ENCODE data around the gene CDH16.
"Not testable (repeated sequence)": the region's sequence is repeated elsewhere in the genome, so short reads cannot be mapped to it uniquely, and the experiment has no call there.

CDH16 gene

DNA sequence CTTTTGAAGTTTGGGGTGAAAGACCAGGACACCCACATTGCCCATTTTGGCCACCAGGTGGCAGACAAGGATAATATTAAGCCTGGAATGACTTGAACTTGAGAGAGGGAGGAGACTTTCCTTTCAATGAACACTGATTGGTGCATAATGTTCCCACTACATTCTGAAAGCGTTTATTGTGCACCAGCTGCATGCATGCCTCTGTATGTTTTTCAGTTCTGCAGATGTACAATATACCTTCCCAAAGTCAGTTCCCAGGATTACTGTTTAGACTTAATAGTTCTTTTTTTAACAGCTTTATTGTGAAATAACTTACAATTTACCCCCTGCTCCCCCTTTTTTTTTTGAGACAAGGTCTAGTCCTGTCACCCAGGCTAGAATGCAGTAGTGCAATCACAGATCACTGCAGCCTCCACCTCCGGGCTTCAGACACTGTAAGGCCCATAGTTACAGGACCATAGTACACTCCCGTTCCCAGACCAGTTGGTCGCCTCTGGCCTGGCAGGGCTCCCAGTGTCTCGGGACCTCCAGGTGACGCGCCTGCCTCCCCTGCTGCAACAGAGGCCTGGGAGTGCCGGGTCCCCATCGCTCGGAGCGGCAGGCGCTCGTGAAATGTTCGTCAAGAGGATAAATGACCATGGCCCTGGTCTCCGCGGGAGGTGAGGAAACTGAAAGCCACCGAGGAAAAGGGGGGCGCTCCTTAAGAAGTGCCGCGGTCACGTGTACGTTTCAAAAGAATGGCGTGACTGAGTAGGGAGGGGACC, 28.8 kb upstream of the CDH16 start:
- peak; percentile 59 for DNase-seq (ENCODE audit: low read depth)

DNA sequence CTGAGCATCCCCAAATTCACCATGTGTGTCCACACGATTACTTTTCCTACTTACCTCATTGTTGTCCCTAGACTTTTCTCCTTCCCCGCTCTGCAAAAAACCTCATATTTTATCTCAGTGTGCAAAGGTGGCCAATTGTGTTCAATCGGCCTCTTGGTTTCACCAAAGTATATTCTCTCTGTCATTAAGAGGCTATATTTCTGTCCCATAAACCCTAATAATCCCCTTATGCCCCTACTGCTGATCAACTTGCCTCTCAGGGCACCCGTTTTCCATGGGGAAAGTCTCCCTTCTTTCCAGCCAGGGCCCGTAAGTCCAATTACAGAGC, 28.3 kb upstream of the CDH16 start:
- no peak for DNase-seq (ENCODE audit: low read depth)

DNA sequence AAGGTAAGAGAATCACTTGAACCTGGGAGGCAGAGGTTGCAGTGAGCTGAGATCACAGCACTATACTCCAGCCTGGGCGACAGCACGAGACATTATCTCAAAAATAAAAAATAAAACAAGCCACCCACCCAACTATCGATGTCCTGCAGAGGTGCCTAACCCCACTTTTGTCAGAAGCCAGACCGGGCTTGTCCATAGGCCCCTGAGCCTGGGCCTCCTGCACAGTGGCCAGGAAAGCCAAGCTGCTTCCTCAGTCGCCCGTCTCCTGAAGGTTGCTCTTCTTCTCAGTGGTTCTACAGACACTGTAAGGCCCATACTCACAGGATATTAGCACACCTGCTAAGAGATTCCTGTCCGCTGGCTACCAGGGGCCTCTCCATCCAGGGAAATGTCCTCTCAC, 27.9 kb upstream of the CDH16 start:
- DNase-seq (ENCODE audit: low read depth): no peak

DNA sequence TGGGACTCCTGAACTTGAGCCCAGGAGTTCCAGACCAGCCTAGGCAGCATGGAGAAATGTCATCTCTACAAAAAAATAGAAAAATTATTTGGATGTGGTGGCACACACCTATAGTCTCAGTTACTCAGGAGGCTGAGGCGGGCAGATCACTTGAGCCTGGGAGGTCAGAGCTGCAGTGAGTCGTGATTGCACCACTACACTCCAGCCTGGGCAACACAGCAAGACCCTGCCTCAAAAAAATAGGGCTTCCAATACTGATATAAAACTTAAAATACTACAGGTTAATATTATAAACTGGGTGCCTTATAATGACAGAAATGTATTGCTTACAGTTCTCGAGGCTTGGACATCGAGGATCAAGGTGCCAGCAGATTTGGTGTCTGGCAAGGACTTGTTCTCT, 27.3 kb upstream of the CDH16 start:
- DNase-seq (ENCODE audit: low read depth): no peak

DNA sequence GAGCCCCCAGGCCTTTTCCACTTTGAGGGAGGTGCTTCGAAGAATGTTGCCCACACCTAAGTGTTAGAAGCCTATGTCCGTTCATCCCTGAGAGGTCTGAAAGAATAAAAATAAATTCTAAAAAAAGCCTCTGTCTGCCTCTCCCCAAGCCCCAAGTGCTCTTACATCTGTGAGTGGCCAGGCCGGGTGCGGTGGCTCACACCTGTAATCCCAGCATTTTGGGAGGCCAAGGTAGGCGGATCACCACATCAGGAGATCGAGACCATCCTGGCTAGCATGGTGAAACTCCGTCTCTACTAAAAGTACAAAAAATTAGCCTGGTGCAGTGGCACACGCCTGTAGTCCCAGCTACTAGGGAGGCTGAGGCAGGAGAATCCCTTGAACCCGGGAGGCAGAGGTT, 26.3 kb upstream of the CDH16 start:
- DNase-seq (ENCODE audit: low read depth): not testable (repeated sequence)

DNA sequence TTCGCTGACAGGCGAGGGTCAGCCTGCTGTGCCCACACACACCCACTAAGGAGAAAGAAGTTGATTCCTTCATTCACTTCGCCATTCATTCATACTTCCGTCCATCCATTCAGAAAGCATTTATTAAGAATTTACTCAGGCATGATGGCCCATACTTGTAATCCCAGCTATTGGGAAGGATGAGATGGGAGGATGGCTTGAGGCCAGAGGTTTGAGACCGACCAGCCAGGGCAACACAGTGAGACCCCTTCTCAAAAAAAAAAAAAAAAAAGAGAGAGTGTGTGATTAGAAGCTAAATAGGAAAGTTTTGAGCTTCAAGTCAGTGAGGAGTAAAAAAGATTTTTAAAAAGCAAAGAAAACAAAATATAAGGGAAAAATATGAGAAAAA, 25.4 kb upstream of the CDH16 start:
- no peak for DNase-seq (ENCODE audit: low read depth)

DNA sequence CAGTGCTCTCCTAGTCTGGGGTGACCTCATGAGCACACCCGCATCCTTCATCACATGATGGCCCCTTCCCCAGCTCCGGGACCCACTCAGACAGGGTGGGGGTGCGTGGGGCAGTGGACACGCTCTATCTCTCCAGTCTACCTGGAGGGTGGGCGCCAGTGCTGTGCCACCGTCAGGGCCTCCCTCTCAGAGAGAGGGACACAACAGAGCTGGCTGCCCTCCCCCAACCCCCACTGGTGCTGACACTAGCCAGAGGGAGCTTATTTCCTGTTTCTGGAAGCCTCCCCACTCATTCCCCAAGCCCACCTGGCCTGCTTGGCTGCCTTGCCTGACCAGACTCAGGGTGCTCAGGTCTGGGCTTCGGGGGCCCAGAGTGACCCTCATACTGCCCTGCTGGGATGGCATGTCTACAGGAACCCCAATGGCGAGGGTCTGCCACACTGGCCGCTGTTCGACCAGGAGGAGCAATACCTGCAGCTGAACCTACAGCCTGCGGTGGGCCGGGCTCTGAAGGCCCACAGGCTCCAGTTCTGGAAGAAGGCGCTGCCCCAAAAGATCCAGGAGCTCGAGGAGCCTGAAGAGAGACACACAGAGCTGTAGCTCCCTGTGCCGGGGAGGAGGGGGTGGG, 24.9 kb upstream of the CDH16 start:
- DNase-seq (ENCODE audit: low read depth): no peak

DNA sequence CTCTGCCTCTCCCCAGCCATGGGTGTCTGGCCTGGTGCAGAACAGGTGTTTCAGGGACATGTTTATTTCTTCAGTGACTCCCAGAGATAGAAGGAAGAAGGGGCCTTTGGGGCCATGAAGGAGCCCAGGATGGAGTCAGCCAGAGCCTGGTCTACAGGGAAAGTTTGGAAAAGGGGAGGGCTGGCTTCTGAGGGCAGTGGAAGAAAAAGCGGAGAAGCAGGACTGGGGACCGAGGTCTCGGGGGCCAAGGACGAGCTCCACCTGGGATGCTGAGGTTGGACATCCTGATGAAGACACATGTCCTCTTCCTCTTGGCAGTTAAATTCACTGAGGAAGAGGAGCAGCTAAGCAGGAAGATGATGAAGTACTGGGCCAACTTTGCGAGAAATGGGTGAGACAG, 24.3 kb upstream of the CDH16 start:
- DNase-seq (ENCODE audit: low read depth): no peak

DNA sequence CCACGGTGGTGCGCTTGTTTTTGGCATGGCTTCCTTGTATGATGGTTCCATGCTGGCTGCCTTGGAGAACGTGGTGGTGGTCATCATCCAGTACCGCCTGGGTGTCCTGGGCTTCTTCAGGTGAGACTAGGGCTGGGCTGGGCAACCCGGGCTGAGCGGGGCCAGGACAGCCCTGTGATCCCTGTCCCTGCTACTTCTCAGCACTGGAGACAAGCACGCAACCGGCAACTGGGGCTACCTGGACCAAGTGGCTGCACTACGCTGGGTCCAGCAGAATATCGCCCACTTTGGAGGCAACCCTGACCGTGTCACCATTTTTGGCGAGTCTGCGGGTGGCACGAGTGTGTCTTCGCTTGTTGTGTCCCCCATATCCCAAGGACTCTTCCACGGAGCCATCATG, 21.6 kb upstream of the CDH16 start:
- no peak for DNase-seq (ENCODE audit: low read depth)

DNA sequence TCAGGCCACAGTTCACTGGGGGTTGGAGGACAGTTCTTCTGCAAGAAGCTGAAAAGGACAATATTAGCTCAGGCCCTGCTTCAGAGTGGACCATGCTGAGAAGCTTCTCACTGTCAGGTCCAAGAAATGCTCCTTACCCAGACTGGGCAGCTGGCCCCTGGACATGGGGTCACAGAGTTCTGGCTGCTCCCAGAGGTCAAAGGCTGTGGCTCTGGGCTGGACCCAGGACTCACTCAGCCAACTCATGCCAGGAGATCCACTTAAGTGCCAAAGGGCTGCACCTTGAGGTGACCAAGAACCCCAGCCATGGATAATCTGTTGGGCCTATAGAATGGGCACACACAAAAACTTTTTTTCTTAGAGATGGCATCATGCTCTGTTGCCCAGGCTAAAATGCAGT, 20.7 kb upstream of the CDH16 start:
- no peak for DNase-seq (ENCODE audit: low read depth)

DNA sequence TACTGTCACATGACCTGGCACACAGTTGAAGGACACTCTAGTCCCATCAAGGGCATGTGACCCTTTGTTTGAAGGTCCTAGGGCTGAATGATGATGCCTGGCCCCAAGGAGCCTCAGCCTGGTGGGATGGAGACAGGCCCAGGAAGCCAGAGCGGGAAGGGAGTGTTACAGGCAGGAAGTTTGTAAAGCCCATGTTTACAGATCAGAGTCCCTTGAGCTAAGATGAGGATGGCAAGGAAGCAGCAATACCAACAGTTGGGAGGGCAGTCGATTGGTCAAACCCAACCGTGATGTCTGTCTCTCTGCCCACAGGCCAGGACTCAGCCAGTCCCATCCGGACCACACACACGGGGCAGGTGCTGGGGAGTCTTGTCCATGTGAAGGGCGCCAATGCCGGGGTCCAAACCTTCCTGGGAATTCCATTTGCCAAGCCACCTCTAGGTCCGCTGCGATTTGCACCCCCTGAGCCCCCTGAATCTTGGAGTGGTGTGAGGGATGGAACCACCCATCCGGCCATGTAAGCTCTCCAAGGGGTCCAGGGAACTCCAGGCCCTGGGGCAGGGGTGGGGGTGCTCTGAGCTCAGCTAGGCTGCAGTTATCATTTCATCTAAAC, 19.1 kb upstream of the CDH16 start:
- DNase-seq (ENCODE audit: low read depth): no peak

DNA sequence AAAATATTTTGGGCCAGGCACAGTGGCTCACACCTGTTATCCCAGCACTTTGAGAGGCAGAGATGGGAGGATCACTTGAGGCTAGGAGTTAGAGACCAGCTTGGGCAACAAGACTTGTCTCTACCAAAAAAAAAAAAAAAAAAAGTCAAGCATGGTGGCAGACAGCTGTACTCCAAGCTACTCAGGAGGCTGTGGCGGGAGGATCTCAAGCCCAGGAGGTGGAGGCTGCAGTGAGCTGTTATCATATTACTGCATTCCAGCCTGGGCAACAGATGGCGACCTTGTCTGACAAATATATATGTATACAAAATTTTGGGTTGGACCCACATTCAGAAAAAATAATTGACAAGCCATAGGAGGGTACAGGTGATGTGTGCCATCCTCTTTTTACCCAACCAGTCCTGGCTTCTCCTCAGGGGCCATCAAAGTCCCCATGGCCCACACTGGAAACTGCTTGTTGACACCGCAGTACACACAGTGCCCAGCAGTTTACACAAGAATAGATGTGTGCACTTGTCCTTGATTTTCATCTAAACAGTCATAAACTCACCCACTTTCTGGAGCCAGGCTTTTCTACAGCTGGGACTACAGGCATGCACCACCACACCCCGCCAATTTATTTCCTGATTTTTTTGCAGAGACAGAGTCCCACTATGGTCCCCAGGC, 18.3 kb upstream of the CDH16 start:
- DNase-seq (ENCODE audit: low read depth): no peak

DNA sequence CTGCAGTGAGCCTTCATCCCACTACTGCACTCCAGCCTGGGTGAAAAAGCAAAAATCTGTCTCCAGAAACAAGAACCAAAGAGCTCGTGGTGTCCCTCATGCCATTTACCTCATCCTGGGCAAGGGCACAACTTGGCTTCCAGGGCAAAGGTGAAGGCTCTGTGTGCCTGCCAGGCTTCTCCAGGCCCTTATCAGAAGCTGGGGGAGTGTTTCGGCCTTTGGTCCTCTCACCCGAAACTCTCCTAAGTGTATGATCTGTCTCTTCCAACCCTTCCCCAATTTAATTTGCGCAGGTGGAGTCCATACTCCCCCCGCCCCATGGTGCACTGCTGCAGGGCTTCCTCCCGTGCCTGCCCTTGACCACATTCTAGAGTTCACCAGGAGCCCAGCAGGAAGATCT, 17.8 kb upstream of the CDH16 start:
- DNase-seq (ENCODE audit: low read depth): no peak

DNA sequence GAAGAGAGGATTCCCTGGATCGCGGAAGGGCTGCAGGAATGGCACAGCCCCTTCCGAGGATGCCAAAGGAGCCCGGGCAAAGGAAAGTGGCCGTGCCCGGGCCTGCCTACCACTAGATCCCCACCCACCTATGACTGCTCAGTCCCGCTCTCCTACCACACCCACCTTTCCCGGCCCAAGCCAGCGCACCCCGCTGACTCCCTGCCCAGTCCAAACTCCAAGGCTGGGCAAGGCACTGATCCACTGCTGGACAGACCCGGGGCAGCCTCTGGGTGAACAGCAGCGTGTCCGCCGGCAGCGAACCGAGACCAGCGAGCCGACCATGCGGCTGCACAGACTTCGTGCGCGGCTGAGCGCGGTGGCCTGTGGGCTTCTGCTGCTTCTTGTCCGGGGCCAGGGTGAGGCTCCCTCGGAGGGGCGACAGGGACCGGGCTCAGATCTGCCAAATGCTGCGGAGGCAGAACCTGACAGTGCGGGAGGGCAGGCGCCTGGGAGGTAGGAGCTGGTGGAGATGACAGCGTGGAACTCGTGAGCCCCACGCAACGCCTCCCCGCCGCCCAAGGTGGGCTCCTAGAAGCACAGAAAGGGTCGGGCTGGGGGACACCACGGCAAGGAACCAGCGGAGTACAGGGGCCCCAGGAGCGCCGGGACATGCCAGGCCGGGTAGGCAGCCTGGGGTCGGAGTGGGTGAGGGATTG, 16.8 kb upstream of the CDH16 start, which contains the start of gene CES2:
TSS of gene CES2 (plus strand) at position 203 of the 698 bp plus-strand sequence. CDS start at position 323, 120 bp downstream.
- DNase-seq (ENCODE audit: low read depth): no peak

DNA sequence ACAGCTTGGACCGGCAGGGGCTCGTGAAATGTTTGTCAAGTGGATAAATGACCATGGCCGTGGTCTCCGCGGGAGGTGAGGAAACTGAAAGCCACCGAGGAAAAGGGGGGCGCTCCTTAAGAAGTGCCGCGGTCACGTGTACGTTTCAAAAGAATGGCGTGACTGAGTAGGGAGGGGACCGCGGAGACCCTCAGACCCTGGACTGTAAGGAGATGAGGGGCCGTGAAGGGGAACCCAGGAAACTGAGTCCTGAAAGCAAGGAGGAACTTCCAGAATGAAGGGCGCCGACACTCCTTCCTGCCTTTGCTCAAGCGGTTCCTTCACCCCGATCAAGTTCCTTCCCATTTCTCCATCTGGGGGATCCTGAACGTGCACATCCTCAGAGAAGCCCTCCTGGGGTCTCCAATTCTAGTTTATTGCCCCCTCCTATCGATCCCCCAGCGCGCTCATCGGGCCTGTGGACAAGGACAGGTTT, 16.2 kb upstream of the CDH16 start:
- DNase-seq (ENCODE audit: low read depth): not testable (repeated sequence)

DNA sequence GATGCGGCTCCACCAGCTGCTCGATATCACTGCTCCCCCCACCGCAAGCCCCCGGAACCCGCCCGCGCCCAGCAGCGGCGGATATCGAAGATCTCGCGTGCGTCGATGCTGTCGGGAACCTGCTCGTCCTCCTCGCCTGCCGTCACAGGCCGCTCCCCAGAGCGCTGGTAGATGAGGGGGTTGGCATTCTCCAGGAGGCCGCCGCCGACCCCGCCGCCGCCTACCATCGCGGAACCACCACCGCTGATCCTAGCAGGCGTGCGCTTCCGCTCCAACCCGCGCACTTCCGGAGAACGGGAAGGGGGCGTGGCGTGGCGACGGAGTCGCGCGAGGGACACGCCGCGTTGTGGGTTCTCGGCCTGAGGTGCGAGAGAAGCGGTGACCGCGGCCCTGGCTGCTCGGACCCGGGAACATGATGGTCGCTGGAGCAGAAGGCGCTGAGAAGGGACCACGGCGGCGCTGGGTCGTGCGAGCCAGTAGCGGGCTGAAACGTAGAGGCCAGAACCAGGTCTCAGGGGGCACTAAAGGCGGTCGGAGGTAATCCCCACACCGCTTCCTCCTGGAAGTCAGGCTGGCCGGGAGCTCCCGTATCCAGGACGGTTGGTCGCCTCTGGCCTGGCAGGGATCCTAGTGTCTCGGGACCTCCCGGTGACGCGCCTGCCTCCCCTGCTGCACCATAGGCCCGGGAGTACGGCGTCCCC, 15.6 kb upstream of the CDH16 start, which contains the start of gene CIAO2B:
TSS of gene CIAO2B (minus strand) at position 265 of the 701 bp plus-strand sequence. CDS start at position 227, 38 bp downstream.
- peak; percentile 88 for DNase-seq (ENCODE audit: low read depth)

DNA sequence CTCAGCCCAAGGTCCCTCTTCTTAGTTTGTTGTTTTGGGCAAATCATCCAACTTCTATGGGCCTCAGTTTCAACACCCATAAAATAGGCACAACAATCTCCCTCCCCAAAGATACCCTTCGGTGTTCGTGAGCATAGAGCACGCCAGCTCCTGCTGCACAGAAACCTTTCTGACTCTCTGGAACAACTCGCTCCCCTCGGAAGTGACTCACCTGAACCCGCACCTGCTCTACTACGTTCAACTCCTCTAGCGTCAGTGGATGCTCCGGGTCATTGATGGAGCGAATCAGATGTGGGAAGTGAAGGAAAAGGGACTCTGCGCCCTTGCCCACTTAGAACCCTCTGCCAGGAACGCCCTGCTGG, 15.1 kb upstream of the CDH16 start:
- no peak for DNase-seq (ENCODE audit: low read depth)

DNA sequence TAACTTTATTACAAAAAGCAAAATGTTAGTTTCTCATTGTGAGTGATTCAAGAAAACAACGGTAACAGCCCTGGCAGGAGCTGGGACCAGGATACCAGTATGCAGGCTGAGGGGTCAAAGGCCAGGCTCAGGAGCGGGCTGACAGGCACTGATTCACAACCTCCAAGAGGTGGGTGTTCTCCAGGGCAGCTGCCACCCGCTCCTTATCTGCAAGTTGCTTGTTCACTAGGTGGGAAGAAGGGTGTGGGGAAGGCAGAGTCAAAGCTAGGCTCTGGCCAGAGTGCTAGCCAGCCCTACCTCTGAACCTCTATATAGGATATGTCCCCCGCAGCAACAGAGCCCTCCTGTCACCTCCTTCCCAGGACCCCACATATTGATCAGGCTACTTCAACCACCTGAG, 13.4 kb upstream of the CDH16 start:
- no peak for DNase-seq (ENCODE audit: low read depth)

DNA sequence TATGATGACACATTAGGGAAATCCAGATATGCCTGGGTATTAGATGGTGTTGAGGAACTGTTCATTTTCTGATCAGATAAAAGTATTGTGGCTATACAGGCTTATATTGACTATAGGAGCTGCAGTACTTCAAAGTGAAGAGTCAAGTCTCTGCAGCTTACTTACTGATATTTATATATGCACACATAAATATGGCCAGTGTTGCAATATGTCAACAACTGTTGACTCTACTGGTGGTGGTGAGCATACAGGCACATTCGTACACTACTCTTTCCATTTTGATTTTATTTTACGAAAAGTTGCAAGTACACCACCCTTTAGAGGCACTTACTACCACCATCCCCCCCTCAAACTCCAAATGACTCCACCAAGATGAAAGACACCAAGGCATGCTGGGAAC, 13.0 kb upstream of the CDH16 start:
- no peak for DNase-seq (ENCODE audit: low read depth)

DNA sequence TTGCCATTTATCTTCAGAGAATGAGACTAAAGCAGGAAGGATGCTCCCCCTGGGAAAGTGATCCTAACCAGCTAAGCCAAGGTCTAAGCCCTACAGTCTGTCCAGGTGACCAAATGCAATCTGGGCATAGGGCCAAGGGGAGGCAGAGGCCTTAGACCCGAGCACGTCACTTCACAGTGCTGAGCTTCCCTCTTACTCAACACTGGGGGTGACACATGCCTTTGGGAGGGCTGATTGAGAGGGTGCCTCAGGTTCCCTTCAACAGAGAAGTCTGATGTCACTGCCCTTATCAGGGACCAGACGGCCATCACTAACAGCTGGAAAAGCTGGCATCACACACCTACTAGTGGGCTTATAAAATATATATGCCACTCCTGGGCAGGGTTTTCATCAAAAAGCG, 11.5 kb upstream of the CDH16 start:
- DNase-seq (ENCODE audit: low read depth): no peak

DNA sequence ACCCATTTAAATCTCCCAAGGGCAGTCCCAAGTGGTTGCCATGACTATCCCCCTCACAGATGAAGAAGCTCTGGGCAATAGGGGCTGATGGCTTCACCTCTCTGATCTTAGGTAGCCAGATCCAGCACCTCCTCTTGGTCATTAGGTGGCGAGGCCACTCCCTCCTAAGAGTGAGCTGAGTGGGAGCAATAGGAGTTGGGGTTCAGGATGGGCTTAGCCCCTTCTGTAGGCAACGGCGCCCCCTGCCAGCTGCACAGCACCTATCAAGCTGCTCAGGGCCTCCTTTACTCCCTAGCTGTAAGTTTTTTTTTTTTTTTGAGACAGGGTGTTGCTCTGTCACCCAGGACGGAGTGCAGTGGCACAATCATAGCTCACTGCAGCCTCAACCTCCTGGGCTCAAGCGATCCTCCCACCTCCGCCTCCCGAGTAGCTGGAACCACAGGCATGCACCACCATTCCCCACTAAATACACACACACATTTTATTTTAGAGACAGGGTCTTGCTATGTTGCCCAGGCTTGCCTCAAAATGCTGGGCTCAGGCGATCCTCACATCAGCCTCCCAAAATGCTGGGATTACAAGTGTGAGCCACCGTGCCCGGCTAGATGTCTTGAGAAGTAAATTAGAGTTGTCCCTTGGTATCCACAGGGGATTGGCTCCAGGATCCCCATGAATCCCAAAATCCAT, 10.2 kb upstream of the CDH16 start:
- DNase-seq (ENCODE audit: low read depth): no peak
